SH-SY5Y (cell line): ENCODE measurements around the gene PRKACB.

Experiments
- GATA2 ChIP-seq: IDR thresholded peaks from 2 replicates; pipeline ENCODE4 v1.6.1; 2011; ENCODE audit warnings: mild to moderate bottlenecking, low read depth, low read length
- GATA3 ChIP-seq: IDR thresholded peaks from 2 replicates; pipeline ENCODE4 v1.6.1; 2011; ENCODE audit warnings: low read depth, mild to moderate bottlenecking, low read length, moderate library complexity

The PRKACB gene

DNA sequence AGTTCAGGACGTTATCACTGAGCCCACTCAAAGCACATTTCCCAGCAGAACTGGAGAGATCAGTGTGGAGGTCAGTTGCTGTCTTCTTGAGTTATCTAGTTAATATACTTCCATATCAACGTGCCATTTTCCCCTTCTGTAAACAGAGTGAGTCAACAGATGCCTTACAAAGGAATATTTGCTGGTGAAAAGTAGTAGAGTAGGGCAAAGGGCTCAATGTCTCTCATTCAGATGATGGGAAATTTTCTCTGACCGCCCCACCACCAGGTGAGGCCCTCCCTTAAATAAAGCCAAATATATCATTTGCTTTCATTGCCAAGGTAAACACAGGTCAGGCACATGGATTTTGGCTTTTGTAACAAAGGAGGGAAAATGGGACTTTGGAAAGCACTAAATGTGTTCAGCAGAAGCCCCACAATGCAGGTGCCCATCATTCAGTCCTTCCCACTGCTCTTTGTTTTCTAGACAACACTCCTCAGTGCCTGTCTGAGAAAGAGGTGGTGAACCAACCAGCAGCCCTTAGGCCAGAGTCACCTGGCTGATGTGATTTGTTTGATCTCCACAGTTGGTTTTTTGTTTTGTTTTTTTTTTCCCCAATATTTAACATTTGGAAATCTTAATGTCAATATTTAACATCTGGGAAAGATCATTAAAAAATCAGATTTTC is 116.9 kb downstream of the PRKACB start:
- TF ChIP-seq GATA3: no peak
- TF ChIP-seq GATA2: no peak

DNA sequence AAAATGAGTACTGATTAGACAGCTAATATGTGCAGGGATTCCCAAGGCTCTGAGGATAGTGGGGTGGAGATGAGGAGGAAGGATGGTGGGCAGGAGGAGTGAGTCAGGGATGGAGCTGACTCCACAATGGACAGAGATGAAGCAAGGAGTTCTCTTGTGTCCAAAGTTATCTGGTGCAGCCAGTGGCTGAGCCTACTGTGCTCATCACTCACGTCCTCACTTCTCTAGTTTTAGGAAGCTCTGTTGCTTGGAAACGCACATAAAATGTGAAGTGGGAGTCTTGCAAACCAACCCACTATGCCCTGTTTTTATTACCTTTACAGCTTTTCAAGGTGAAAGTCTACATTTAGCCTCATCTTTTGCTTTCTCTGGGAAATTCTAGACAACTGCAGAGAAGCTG is 120.9 kb downstream of the PRKACB start:
- TF ChIP-seq GATA2 (no peak), GATA3 (no peak)

- TF ChIP-seq GATA3: no peak
Observed at GRCh38 chr1:84265867-84266266, 121.8 kb downstream of the PRKACB start.

DNA sequence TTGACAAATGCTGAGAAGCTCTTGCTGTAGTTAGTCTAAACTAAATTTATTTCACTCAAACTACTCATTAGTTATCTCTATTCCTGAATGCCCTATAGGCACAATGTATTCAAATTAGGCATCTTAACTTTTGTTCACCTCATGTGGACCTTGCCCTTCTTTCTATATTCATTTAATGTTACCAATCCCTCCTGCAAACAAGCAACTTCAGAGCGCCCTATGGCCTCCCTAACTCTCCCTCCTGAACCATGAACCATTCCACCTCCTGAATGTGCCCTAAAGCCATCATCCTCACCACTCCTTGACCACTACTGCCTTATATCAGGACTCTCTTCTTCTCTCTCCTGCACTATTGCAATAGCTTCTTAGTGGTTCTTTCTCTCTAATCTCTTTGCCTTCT is 122.7 kb downstream of the PRKACB start:
- no peak for TF ChIP-seq GATA2
- TF ChIP-seq GATA3: no peak

DNA sequence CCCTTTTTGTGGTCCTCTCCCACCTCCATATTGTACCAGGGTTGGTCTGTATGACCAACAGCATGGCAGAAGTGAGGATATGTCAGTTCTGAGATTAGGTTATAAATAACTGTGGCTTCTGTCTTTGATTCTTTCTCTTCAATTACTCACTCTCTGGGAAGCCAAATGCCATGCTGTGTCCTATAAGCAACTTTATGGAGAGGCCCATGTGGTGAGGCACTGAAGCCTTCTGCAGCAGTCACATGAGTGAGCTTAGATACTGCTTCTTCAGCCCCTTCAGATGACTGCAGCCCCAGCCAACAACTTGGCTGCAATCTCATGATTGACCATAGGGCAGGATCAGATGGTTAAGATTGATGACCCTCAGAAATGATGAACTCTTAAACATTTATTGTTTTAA is 123.4 kb downstream of the PRKACB start:
- no peak for TF ChIP-seq GATA3
- TF ChIP-seq GATA2: no peak

DNA sequence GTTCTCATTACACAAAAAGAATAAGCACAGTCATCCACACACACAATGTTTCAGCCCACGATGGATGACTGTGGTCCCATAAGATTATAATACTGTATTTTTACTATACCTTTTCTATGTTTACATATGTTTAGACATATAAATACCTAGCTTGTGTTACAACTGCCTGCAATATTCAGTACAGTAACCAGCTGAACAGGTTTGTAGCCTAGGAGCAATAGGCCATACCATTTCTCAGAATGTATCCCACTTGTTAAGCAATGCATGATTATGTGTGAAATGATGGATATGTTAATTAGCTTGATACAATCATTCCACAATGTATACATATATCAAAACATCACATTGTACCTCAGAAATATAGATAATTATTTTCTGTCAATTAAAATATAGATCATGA is 124.3 kb downstream of the PRKACB start:
- TF ChIP-seq GATA2: no peak
- TF ChIP-seq GATA3: no peak

DNA sequence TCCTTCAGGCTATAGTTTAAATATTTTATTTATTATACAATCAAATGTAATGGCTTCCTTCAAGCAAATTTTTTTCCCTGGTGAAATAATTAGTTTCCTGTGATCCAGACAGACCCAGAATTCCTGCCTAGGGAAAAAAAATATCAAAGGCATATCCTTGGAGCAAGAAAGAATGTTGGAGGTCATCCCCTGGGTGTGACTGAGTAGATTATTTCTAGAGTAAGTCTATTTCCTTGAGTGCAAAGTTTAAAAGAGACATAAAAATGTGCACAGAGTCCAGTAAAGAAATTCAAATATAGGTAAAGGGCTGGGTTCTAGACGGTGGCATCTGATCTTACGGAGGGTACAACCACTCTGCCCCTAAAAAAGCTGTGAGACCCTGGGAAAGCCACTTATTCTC is 125.2 kb downstream of the PRKACB start:
- TF ChIP-seq GATA2 (no peak), GATA3 (no peak)

DNA sequence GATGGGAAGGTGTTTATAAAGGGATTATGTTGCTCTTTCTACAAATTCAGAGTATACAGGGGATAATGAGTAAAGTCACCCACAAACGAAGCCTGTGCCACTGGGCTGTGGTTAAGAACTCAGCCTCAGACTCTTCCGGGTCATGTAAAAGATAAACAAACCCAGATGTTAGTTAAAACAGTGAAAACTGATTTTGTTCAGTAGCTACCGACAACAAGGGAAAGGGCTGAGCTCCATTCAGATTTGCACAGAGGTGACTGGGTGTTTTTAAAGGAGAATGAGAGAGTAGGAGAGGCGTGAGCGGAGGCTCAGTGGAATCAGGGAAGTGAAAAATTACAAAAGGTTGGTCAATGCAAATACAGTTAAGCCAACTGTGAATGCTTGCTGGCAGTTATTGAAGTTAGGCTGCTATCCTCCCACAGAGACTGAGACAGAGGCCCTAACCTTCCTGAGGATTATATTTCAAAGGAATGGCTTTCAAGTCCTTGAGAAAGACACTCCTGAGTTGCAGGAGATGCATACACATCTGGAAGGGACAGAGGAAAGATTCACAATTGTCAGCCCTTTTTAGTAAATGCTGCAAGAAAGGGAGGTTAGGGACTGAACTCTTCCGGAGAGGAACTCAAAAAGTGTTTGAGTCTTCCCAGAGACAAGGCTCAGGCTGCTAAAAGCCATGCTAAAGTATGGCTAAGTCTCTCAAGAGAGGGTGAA is 127.5 kb downstream of the PRKACB start:
- no peak for TF ChIP-seq GATA3
- TF ChIP-seq GATA2: no peak

DNA sequence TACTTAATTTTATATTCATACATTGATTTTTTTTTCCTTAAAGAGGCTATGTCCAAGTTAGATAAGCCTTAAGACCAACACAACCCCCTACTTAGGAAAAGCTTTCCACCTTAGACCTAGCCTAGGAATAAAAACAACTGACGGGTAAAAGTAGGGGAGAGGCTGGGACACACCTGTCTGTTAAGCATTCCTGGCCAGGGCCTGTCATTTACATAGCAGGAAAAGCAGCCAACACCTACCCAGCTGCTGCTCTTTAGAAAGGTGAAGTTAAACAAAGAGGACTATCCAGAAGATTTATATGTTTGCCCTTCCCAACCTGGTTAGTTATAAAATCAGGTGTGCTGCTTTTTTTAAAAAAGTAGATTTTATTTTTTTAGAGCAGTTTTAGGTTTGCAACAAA is 128.3 kb downstream of the PRKACB start:
- TF ChIP-seq GATA3 (no peak), GATA2 (no peak)

DNA sequence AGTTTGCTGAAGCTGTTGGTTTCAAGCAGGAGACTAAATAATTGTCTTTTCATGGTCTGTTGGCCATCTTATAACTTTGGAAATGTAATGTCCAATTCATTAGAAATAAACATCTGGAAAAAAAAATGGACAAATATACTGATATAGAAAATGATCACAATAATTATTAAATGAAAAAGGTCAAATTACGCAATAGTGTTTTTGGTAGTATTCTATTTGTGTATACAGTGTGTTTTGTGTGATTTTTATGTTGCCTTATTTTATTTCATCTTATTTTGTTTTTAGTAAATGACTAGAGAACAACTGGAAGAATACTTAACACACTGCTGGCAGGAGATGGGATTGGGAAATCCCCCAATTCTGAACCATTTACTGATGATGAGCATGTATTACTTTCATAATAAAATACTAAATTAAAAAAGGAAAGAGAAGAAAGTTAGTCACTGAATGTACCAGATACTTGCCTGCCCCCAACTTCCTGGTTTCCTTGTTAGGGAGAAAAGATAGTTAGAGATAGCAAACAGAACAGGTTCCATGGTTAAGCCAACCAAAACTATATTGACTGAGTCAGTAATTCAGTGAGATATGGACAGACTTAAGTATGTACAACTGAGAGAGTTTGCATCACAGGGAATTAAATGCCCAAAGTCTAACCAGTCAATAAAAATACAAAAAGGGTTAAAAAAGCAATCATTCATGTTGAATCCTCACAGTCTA is 133.4 kb downstream of the PRKACB start:
- TF ChIP-seq GATA2 (no peak), GATA3 (no peak)

DNA sequence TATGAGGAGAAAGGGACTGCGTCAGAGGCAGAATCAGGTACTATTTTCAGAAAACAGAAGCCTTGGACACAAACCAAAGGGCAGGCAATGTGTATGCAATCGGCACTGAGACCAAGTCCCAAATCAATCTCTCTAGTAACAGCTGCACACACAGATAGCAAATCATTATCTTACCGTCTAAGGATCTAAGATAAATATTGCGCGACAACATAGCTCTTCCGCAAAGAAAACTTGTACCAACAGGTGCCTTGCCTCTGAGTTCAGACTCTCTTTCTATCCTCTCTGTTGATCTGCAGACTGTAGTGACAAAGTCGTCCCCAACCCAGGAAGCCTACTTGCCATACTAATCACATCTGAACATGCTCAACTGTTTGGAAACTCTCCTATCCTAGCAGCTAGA is 134.8 kb downstream of the PRKACB start:
- TF ChIP-seq GATA2 (no peak), GATA3 (no peak)

- TF ChIP-seq GATA3 (no peak), GATA2 (no peak)
Observed at GRCh38 chr1:84280912-84281311, 136.8 kb downstream of the PRKACB start.

- TF ChIP-seq GATA2 (no peak), GATA3 (no peak)
Observed at GRCh38 chr1:84282780-84283333, 138.8 kb downstream of the PRKACB start.

GRCh38 chr1:84283381-84283780 is 139.3 kb downstream of the PRKACB start:
- TF ChIP-seq GATA3 (no peak), GATA2 (no peak)
